BLaER1 treated with 17β-estradiol and CSF1 and Interleukin-3, amounts not matched to agents 10 nM and 100 nM (cell line): ENCODE data around the gene NUP214.
"Not testable (repeated sequence)": the region's sequence is repeated elsewhere in the genome, so short reads cannot be mapped to it uniquely, and the experiment has no call there.

Experiments
- H3K27ac ChIP-seq, 11 experiments: shearing (Covaris generic); formaldehyde crosslinking; 2 replicates each; pipeline ENCODE4 v1.8.1; 2022
- H3K27me3 ChIP-seq, 11 experiments: shearing (Covaris generic); formaldehyde crosslinking; 2 replicates each; pipeline ENCODE4 v1.8.1; 2022
- H3K36me3 ChIP-seq, 11 experiments: shearing (Covaris generic); formaldehyde crosslinking; 2 replicates each; pipeline ENCODE4 v1.8.1; 2022
- H3K4me1 ChIP-seq, 10 experiments: shearing (Covaris generic); formaldehyde crosslinking; 2 replicates each; pipeline ENCODE4 v1.8.1; 2022
- H3K4me2 ChIP-seq, 11 experiments: shearing (Covaris generic); formaldehyde crosslinking; 2 replicates each; pipeline ENCODE4 v1.8.1; 2022
- H3K4me3 ChIP-seq, 10 experiments: shearing (Covaris generic); formaldehyde crosslinking; 2 replicates each; pipeline ENCODE4 v1.8.1; 2022
- H3K9ac ChIP-seq, 11 experiments: shearing (Covaris generic); formaldehyde crosslinking; 2 replicates each; pipeline ENCODE4 v1.8.1; 2022
- H3K9me3 ChIP-seq, 11 experiments: shearing (Covaris generic); formaldehyde crosslinking; replicated peaks in 1 of 11; 2 replicates each; pipeline ENCODE4 v1.8.1; 2022
- H4K20me1 ChIP-seq, 11 experiments: shearing (Covaris generic); formaldehyde crosslinking; 2 replicates each; pipeline ENCODE4 v1.8.1; 2022
- Cebpa-rat ChIP-seq, 11 experiments: shearing (Covaris generic); IDR thresholded peaks; 2 replicates each; pipeline ENCODE4 v1.8.1; 2022

NUP214 gene

DNA sequence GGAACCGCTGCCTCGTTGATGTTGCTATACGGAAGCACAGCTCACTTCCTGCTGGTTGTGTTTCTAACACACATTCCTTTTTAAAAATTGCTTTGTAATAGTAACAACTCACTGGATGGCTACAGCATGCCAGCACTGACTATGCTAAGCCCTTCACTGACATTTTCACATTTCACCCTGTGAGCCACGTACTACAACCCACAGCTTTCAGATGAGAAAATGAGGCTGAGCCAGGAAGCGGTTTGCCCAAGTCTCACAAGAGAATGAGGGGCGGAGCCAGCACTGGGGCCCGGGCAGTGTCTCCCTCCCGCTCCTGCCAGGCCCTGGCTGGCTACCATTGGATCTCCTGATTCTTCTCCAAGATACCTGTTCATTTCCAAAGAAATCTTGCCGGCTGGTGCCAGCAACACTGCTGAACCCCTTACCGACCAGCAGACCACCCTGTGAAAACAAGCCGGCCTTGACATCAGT lies 112.6 kb downstream of the NUP214 start:
- Histone ChIP-seq H3K27ac (peak overlapping the region; percentile 76 to 97 (median 94)), H3K9ac (peak overlapping the region; percentile 68 to 89 (median 84)), H3K4me1 (peaks cover 36 to 87% (median 80%) of the 10 kb centered on the region in 10 experiments), H3K4me3 (peak overlapping the region; percentile 1 to 59 (median 44); a peak in 17 of 20 replicates), H3K27me3 (no peaks in the 10 kb centered on the region), H4K20me1 (peaks cover 0 to 16% (median 0%) of the 10 kb centered on the region in 11 experiments; a peak in 3 of 22 replicates), H3K36me3 (peaks cover 23 to 37% (median 30%) of the 10 kb centered on the region in 11 experiments), H3K9me3 (peaks cover 3 to 7% (median 5%) of the 10 kb centered on the region in 11 experiments; a peak in 19 of 22 replicates), H3K4me2 (peak overlapping the region; percentile 81 to 97 (median 95))
- 0 out of 22 replicates have a peak, but pooled peaks of 1 of the 11 experiments have one; percentile 17 for TF ChIP-seq Cebpa-rat (IDR thresholded peaks at IDR 0.05)

- Histone ChIP-seq H3K4me1 (peaks cover 36 to 82% (median 79%) of the 10 kb centered on the region in 10 experiments), H3K36me3 (peaks cover 17 to 36% (median 25%) of the 10 kb centered on the region in 11 experiments), H4K20me1 (peaks cover 0 to 15% (median 0%) of the 10 kb centered on the region in 11 experiments; a peak in 3 of 22 replicates), H3K9me3 (peaks cover 7 to 13% (median 11%) of the 10 kb centered on the region in 11 experiments; a peak in 19 of 22 replicates), H3K27me3 (no peaks in the 10 kb centered on the region), H3K9ac (peak overlapping the region; percentile 68 to 89 (median 84)), H3K4me3 (peak overlapping the region; percentile 1 to 59 (median 44); a peak in 17 of 20 replicates), H3K4me2 (peak overlapping the region; percentile 81 to 97 (median 95)), H3K27ac (peak overlapping the region; percentile 76 to 97 (median 94))
- TF ChIP-seq Cebpa-rat (IDR thresholded peaks at IDR 0.05): no peak
These were observed 113.1 kb downstream of the NUP214 start for GRCh38 chr9:131238402-131239021.

- peak overlapping the region; percentile 68 to 89 (median 84); a peak in 21 of 22 replicates for H3K9ac ChIP-seq
- H4K20me1 ChIP-seq: 0 out of 22 replicates have a peak, but pooled peaks cover 0 to 7% (median 0%) of the 10 kb centered on the region in 11 experiments
- peaks cover 9 to 33% (median 16%) of the 10 kb centered on the region in 11 experiments; a peak in 21 of 22 replicates for H3K36me3 ChIP-seq
- H3K27ac ChIP-seq: peak overlapping the region; percentile 76 to 97 (median 94); a peak in 21 of 22 replicates
- no peaks in the 10 kb centered on the region for H3K27me3 ChIP-seq
- H3K4me1 ChIP-seq: peaks cover 36 to 74% (median 73%) of the 10 kb centered on the region in 10 experiments
- H3K4me3 ChIP-seq: peak overlapping the region in 8 of 10 experiments; percentile 41 to 59 (median 46); a peak in 12 of 20 replicates
- no peak for TF ChIP-seq Cebpa-rat (IDR thresholded peaks at IDR 0.05)
- peak overlapping the region; percentile 81 to 97 (median 95) for H3K4me2 ChIP-seq
- H3K9me3 ChIP-seq: peaks cover 7 to 14% (median 12%) of the 10 kb centered on the region in 11 experiments; a peak in 19 of 22 replicates
These were observed 114.0 kb downstream of the NUP214 start for GRCh38 chr9:131239161-131239975.

DNA sequence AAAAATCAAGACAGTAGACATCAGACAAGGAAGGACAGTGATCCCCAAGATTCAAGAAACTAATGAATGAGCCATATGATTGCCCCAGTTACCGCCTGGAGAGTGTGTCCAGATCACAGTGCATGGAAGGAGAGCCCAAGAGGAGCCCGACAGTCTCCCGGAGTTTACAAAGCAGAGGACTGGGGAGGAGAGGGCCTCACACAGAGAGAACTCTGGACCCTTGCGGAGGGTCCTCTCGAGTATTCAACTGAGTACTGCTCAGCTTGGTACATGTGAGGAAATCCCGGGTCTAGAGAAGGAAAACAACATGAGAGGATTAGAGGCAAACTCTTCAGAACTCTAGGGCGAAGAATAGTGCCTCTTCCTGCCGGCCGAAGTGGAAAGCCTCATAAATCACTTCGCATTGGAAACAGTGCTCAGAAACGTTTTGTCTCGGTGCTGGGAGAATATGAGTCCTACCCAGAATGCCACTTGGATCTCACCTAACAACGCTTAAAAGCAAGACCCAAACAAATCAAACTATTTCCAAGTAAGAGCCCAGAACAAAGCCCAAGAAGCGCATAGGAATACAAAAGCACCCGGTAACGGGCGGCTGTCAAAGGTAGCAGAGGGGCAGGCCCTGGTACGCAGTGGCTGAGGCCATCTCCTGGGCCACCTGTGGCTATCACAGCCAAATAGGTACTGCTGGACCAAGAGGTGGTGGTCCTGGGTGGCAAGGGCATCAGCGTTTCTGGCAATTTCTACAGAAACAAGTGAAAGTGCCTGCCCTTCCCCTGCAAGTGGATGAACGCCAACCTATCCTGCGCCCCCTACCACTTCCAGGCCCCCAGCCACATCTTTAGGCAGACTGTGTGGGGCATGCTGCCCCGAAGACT lies 114.9 kb downstream of the NUP214 start:
- Histone ChIP-seq H3K9me3 (peaks cover 7 to 14% (median 12%) of the 10 kb centered on the region in 11 experiments; a peak in 19 of 22 replicates), H3K27ac (peak overlapping the region in 8 of 11 experiments; percentile 88 to 97 (median 94); a peak in 16 of 22 replicates), H3K4me1 (peaks cover 36 to 65% (median 64%) of the 10 kb centered on the region in 10 experiments), H3K36me3 (peaks cover 0 to 24% (median 7%) of the 10 kb centered on the region in 11 experiments; a peak in 17 of 22 replicates), H3K4me2 (peak overlapping the region; percentile 81 to 97 (median 95)), H3K27me3 (no peaks in the 10 kb centered on the region), H3K9ac (peak overlapping the region in 9 of 11 experiments; percentile 74 to 89 (median 84); a peak in 15 of 22 replicates), H4K20me1 (no peaks in the 10 kb centered on the region), H3K4me3 (no peak overlapping the region)
- TF ChIP-seq Cebpa-rat (IDR thresholded peaks at IDR 0.05): no peak

DNA sequence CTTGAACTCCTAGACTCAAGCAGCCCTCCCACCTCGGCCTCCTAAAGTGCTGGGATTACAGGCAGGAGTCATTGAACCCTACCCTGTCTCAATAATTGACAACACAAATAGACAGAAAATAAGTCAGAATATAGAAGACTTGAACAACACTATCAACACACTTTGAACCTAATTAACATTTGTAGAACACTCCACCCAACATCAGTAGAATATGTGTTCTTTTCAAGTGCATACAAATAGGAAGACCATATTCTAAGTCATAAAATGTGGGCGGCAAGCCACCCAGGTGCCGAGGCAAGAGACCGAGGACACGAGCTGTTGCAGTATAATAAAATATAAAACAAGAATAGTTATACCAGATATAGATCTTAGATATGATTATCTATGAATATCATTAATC lies 118.9 kb downstream of the NUP214 start:
- H4K20me1 ChIP-seq, H3K27ac ChIP-seq, H3K27me3 ChIP-seq, H3K4me3 ChIP-seq, H3K4me2 ChIP-seq, H3K9ac ChIP-seq: not testable (repeated sequence)
- H3K4me1 ChIP-seq: peaks cover 5 to 31% (median 24%) of the 10 kb centered on the region in 10 experiments
- H3K36me3 ChIP-seq: peaks cover 0 to 13% (median 0%) of the 10 kb centered on the region in 11 experiments; a peak in 5 of 22 replicates
- peaks cover 7 to 14% (median 12%) of the 10 kb centered on the region in 11 experiments; a peak in 19 of 22 replicates for H3K9me3 ChIP-seq

DNA sequence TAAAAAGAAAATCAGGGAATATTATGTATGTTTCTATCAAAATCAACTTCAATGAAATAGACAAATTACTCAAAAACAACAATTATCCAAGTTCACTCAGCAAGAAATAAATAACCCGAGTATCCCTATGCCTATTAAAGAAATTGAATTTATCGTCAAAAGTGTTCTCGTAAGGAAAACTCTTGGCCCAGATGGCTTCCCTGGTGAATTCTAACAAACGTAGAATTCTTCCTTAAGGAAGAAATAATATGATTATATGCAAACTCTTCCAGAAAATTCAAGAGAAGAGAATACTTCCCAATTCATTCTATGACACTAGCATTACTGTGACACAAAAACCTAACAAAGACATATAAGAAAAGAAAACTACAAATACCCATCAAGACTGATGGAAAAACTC lies 121.2 kb downstream of the NUP214 start:
- H3K4me2 ChIP-seq: no peak overlapping the region
- H3K36me3 ChIP-seq: peaks cover 0 to 13% (median 0%) of the 10 kb centered on the region in 11 experiments; a peak in 5 of 22 replicates
- H3K27ac ChIP-seq: no peak overlapping the region
- no peak for TF ChIP-seq Cebpa-rat (IDR thresholded peaks at IDR 0.05)
- peaks cover 7 to 14% (median 12%) of the 10 kb centered on the region in 11 experiments; a peak in 19 of 22 replicates for H3K9me3 ChIP-seq
- peaks cover 10 to 28% (median 15%) of the 10 kb centered on the region in 10 experiments for H3K4me1 ChIP-seq
- no peaks in the 10 kb centered on the region; a peak in 1 of 22 replicates for H4K20me1 ChIP-seq
- H3K9ac ChIP-seq: no peak overlapping the region
- H3K27me3 ChIP-seq: no peaks in the 10 kb centered on the region
- no peak overlapping the region for H3K4me3 ChIP-seq

DNA sequence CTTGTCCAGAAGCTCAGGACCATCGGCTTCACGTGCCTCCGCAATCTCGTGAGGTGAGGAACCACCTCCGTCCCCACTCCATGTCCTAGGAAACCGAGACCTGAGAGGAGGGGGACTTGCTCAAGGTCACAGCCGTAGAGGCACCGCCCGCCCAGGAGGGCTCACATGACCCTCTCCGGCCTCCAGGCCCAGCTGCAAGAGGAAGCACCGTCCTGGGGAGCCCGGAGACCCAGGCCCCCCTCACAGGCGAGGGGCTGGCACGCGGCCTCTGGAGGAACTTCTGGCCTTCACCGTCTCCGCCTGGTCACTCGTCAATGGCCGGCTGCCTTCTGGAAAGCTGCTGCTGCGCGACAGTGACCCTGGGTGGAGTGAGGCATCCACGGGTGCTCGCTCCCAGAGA lies 126.7 kb downstream of the NUP214 start:
- no peak for TF ChIP-seq Cebpa-rat (IDR thresholded peaks at IDR 0.05)
- peak overlapping the region; percentile 89 to 100 (median 97) for H3K4me2 ChIP-seq
- H3K27me3 ChIP-seq: no peaks in the 10 kb centered on the region
- H3K4me3 ChIP-seq: peak overlapping the region; percentile 39 to 70 (median 56)
- H3K36me3 ChIP-seq: no peaks in the 10 kb centered on the region
- H3K9me3 ChIP-seq: no peaks in the 10 kb centered on the region
- peak overlapping the region; percentile 84 to 100 (median 98) for H3K27ac ChIP-seq
- H4K20me1 ChIP-seq: no peaks in the 10 kb centered on the region
- peak overlapping the region; percentile 78 to 94 (median 86) for H3K9ac ChIP-seq
- peaks cover 63 to 80% (median 67%) of the 10 kb centered on the region in 10 experiments for H3K4me1 ChIP-seq
